Small intestine (tissue), 7 donors: ENCODE data around the gene GADD45A. TPM values are rescaled to one million over a fixed set of nuclear protein-coding genes. Genes with fewer than 3 reads are reported as not detected.
"Not testable (repeated sequence)": the region's sequence is repeated elsewhere in the genome, so short reads cannot be mapped to it uniquely, and the experiment has no call there.

ENCODE experiments used
- DNase-seq, 2 donors: peaks; one replicate each; pipeline versions ENCODE4 v3.0.0 to v3.0.0-alpha.2; 2013
- FAIRE-seq: peaks from 2 replicates; lab custom pipeline; 2012; peaks lifted over from hg19 to GRCh38; lab: Jason Lieb, UNC
- H3K27ac ChIP-seq, 3 donors: one replicate each; pipeline ENCODE4 v1.5.1; 2013; ENCODE audit warnings: low read length in 2 of 3, mild to moderate bottlenecking in 2 of 3, control low read depth in 1 of 3, inconsistent platforms in 1 of 3, low read depth in 1 of 3, moderate library complexity in 1 of 3
- H3K27me3 ChIP-seq, 3 donors: one replicate each; pipeline ENCODE4 v1.6.1; 2013; ENCODE audit warnings: low read length in 3 of 3, inconsistent platforms in 1 of 3; ENCODE audit not compliant: control insufficient read depth in 3 of 3, insufficient read depth in 3 of 3
- H3K36me3 ChIP-seq, 3 donors: one replicate each; pipeline ENCODE4 v1.6.1; 2013; ENCODE audit warnings: low read length in 3 of 3, inconsistent platforms in 1 of 3, low read depth in 1 of 3, mild to moderate bottlenecking in 1 of 3, moderate library complexity in 1 of 3; ENCODE audit not compliant: control insufficient read depth in 3 of 3, insufficient read depth in 2 of 3
- H3K4me1 ChIP-seq, 3 donors: one replicate each; pipeline ENCODE4 v1.6.1; 2013; ENCODE audit warnings: low read length in 2 of 3, inconsistent platforms in 1 of 3, low read depth in 1 of 3, mild to moderate bottlenecking in 1 of 3, moderate library complexity in 1 of 3; ENCODE audit not compliant: control insufficient read depth in 3 of 3, insufficient read depth in 2 of 3
- H3K4me3 ChIP-seq, 3 donors: one replicate each; pipeline ENCODE4 v1.5.1; 2013; ENCODE audit warnings: low read length in 3 of 3, control low read depth in 1 of 3, inconsistent platforms in 1 of 3, low read depth in 1 of 3, mild to moderate bottlenecking in 1 of 3, moderate library complexity in 1 of 3
- H3K9me3 ChIP-seq, 2 donors: one replicate each; pipeline ENCODE4 v1.6.1; 2013; ENCODE audit warnings: low read depth in 1 of 2, low read length in 1 of 2; ENCODE audit not compliant: control insufficient read depth in 2 of 2, insufficient read depth in 1 of 2
- WGBS, 3 donors: extraction: QIAGEN DNeasy Blood & Tissue Kit; methylation state at CpG; one replicate each; pipeline ENCODE4 v1.1.7; 2013; 5-methylcytosine and 5-hydroxymethylcytosine counted together
- polyA plus RNA-seq, 4 donors: library from polyadenylated mRNA; stranded (reverse) in 3 of 4; unstranded in 1 of 4; fragments of 200-250 nt in 3 of 4; fragments of 120-200 nt in 1 of 4; gene quantifications; one replicate each; pipeline versions ENCODE4 v1.2.1 to v1.2.3, GENCODE V29; 2013
- donor health status: healthy with polysubstance abuse.
- donor health status: control.
- donor health status: control.
- donor health status: Bipolar disorder and iron deficiency.
- donor health status: healthy.

GADD45A gene
- polyA plus RNA-seq, 4 donors: 31.2 to 76.3 (median 50.9) TPM

DNA sequence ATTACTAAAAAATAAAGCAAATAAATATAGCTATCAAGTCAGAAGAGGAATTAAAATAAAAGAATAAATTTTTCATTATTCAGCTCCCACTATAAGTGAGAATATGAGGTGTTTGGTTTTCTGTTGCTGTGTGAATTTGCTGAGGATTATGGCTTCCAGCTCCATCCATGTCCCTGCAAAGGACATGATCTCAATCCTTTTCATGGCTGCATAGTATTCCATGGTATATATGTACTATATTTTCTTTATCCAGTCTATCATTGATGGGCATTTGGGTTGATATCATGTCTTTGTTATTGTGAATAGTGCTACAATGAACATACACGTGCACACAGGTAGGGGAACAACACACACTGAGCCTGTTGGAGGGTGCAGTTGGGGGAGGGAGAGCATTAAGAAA, 27.8 kb upstream of the GADD45A start:
- not testable (repeated sequence) for DNase-seq, H3K27me3 ChIP-seq, H3K4me1 ChIP-seq, H3K9me3 ChIP-seq, H3K36me3 ChIP-seq, H3K4me3 ChIP-seq, FAIRE-seq, H3K27ac ChIP-seq
- 89 to 94% (median 90%) methylated on average over 1 of the region's 1 CpG for WGBS, 3 donors

DNA sequence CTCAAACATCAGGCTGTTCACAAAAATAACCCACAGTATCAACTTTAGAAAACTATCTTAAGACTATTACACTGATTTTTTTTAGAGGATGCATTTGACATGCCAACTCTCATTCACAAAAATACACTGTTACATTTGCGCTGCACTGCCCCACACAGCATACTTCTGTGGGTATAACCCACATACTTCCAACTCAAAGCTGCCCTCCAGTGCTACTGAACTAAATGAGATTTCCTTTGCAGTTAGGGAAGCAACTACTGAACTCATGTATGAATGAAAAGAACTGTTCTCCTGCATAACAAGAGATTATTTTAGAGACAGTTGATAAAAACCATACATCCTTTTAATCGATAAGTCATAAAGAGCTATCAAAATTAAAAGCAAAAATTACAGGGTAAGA, 25.8 kb upstream of the GADD45A start:
- no peak for DNase-seq
- Histone ChIP-seq H3K4me1 (no peaks in the 10 kb centered on the region), H3K36me3 (no peaks in the 10 kb centered on the region), H3K27me3 (no peaks in the 10 kb centered on the region), H3K9me3 (no peaks in the 10 kb centered on the region), H3K4me3 (no peak overlapping the region), H3K27ac (no peak overlapping the region)
- no peak for FAIRE-seq
- WGBS, 3 donors: 79 to 88% (median 83%) methylated on average over 2 of the region's 2 CpGs

DNA sequence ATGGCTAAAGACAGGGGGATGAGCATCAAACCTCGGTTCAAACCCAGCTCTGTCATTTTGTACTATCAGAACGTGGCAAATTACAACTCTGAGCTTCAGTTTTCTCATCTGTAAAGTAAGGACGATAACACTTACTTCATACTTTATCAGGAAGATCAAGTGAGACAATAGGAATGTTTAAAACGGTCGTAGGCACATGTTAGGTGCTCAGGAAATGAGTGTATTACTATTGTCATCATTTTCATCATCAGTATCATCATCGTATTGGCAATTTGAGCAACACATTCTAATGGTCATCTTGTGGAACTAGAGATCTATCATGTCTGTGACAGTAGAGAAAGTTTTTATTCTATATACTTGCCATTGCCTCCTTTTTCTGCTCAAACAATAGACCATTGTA, 22.1 kb upstream of the GADD45A start:
- FAIRE-seq: no peak
- no peak overlapping the region for H3K27ac ChIP-seq
- H3K9me3 ChIP-seq: no peaks in the 10 kb centered on the region
- DNase-seq: no peak
- 69 to 81% (median 80%) methylated on average over 6 of the region's 6 CpGs for WGBS, 3 donors
- H3K27me3 ChIP-seq: no peaks in the 10 kb centered on the region
- no peaks in the 10 kb centered on the region for H3K36me3 ChIP-seq
- H3K4me1 ChIP-seq: no peaks in the 10 kb centered on the region
- H3K4me3 ChIP-seq: no peak overlapping the region

DNA sequence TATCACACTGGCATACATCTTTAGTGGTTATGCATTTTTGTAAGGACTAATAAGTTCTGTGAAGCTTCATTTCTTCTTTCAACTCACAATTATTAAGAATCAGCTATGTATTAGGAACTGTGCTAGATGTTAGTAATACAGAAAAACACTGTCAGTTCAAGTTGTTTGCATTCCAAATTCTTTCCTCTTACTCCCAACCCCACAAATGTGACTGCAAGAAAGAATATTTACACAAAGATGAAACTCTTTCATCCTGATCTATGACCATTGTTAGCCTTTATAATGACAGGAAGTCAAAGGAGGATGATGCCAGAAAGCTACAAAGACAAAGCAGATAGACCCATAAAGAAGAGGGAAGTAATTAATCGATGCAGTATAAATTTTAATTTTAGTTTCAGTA, 21.0 kb upstream of the GADD45A start:
- 59 to 80% (median 61%) methylated on average over 1 of the region's 1 CpG for WGBS, 3 donors
- FAIRE-seq: no peak
- Histone ChIP-seq H3K27ac (no peak overlapping the region), H3K4me3 (no peak overlapping the region), H3K27me3 (no peaks in the 10 kb centered on the region), H3K4me1 (peaks cover 0 to 9% (median 1%) of the 10 kb centered on the region in 3 donors), H3K9me3 (no peaks in the 10 kb centered on the region), H3K36me3 (no peaks in the 10 kb centered on the region)
- no peak for DNase-seq

DNA sequence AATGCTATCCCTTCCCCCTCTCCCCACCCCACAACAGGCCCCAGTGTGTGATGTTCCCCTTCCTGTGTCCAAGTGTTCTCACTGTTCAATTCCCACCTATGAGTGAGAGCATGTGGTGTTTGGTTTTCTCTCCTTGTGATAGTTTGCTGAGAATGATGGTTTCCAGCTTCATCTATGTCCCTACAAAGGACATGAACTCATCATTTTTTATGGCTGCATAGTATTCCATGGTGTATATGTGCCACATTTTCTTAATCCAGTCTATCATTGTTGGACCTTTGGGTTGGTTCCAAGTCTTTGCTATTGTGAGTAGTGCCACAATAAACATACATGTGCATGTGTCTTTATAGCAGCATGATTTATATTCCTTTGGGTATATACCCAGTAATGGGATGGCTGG, 19.7 kb upstream of the GADD45A start:
- FAIRE-seq, H3K27ac ChIP-seq, H3K27me3 ChIP-seq, H3K4me3 ChIP-seq, H3K9me3 ChIP-seq, H3K36me3 ChIP-seq, DNase-seq: not testable (repeated sequence)
- peaks cover 0 to 11% (median 2%) of the 10 kb centered on the region in 3 donors for H3K4me1 ChIP-seq

DNA sequence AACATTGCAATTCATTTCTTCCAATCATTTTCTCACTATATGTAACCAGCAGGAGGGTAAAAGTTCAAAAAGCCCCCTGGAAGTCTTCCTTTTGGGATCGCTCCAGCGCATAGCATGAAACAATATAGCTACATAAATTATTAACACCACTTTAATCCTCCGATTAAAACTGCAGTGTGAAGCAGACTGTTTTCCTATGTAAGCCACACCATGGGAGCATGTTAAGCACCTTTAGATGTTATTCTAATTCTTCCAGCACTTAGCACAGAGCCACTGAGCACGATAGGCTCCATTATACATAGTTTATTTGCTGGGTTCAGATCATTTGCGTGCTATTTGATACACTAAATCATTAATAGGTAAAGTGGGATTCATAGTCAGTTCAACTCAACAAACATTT, 18.4 kb upstream of the GADD45A start:
- 87 to 92% (median 90%) methylated on average over 5 of the region's 5 CpGs for WGBS, 3 donors
- FAIRE-seq (no peak), DNase-seq (no peak)
- Histone ChIP-seq H3K36me3 (no peaks in the 10 kb centered on the region), H3K27me3 (no peaks in the 10 kb centered on the region), H3K4me1 (peaks cover 0 to 11% (median 2%) of the 10 kb centered on the region in 3 donors), H3K4me3 (no peak overlapping the region), H3K27ac (no peak overlapping the region), H3K9me3 (no peaks in the 10 kb centered on the region)

DNA sequence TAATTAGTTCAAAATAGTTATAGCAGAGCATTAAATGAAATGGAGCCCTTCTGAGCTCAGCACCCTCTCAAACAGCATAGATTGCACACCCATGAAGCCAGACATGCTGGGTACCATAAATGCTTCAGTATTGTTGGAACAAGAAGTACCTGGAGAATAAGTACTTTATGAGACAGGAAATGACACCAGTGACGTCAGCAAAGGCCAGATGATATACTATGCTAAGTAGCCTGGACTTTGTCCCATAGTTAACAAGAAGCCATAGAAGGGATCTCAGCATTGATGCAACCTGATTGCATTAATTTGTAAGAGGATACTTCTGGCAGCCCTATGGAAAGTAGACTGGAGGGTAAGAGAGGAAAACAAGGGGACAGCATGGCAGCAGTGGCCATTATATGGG, 16.3 kb upstream of the GADD45A start:
- no peaks in the 10 kb centered on the region for H3K27me3 ChIP-seq
- peak; percentile 95 to 98 for DNase-seq
- H3K9me3 ChIP-seq: no peaks in the 10 kb centered on the region
- WGBS, 3 donors: 9 to 25% (median 16%) methylated on average over 1 of the region's 1 CpG
- peaks cover 0 to 11% (median 2%) of the 10 kb centered on the region in 3 donors for H3K4me1 ChIP-seq
- FAIRE-seq: no peak
- no peaks in the 10 kb centered on the region for H3K36me3 ChIP-seq
- peak overlapping the region; percentile 25 to 56 (median 38) for H3K27ac ChIP-seq
- H3K4me3 ChIP-seq: no peak overlapping the region

DNA sequence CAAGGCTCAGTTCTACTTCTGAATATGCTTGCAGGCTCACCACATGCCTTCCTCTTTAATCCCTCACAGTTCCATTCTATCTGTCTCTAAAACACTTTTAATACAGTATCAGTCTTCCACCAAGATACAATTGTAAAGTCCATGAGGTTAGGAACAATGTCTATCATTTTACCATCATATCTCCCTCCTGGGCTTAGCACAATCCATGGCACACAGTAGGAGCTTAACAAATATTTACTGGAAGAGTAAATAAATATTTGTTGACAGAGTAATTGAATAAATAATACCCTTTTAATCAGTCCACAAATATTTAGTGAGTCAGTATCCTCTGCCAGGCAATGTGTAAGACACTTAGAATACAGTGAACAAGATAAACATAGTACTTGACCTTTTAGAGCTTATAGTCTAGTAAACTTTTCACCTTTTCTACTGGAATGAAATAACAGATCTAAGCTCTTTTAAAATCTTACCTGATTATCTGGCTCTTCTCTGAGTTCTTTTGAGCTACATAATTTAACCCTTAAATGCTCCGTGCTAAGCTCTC, 12.7 kb upstream of the GADD45A start:
- 94 to 98% (median 97%) methylated on average over 1 of the region's 1 CpG for WGBS, 3 donors
- no peaks in the 10 kb centered on the region for H3K27me3 ChIP-seq
- peaks cover 0 to 11% (median 2%) of the 10 kb centered on the region in 3 donors for H3K4me1 ChIP-seq
- no peak overlapping the region for H3K27ac ChIP-seq
- no peaks in the 10 kb centered on the region for H3K9me3 ChIP-seq
- DNase-seq (no peak), FAIRE-seq (no peak)
- H3K4me3 ChIP-seq: no peak overlapping the region
- H3K36me3 ChIP-seq: no peaks in the 10 kb centered on the region
